Smooth muscle cell (in vitro differentiated cells): ENCODE measurements around the gene SLC11A2. TPM values are rescaled to one million over a fixed set of nuclear protein-coding genes. Genes with fewer than 3 reads are reported as not detected.

ENCODE experiments used
- DNase-seq: peaks from one replicate; lab custom pipeline; 2025; ENCODE audit not compliant: unreplicated experiment; lab: John Stamatoyannopoulos, UW
- H2AFZ ChIP-seq: fragments of 200-600 bp; sonication (generic); 2 replicates; pipeline ENCODE4 v1.6.0; 2016; ENCODE audit warnings: antibody characterized with exemption, low read depth, mild to moderate bottlenecking
- H3F3A ChIP-seq: fragments of 200-600 bp; sonication (generic); 2 replicates; pipeline ENCODE4 v1.6.0; 2017; ENCODE audit warnings: antibody characterized with exemption, low read depth
- H3K27ac ChIP-seq: fragments of 200-600 bp; sonication (generic); 2 replicates; pipeline ENCODE4 v1.5.1; 2016; ENCODE audit warnings: low read depth, mild to moderate bottlenecking
- H3K27me3 ChIP-seq: fragments of 200-600 bp; sonication (generic); 2 replicates; pipeline ENCODE4 v1.6.1; 2016; ENCODE audit warnings: low read depth, mild to moderate bottlenecking
- H3K36me3 ChIP-seq: fragments of 200-600 bp; sonication (generic); 2 replicates; pipeline ENCODE4 v1.5.1; 2016; ENCODE audit warnings: low read depth
- H3K4me1 ChIP-seq: fragments of 200-600 bp; sonication (generic); 2 replicates; pipeline ENCODE4 v1.5.1; 2016; ENCODE audit warnings: low read depth
- H3K4me2 ChIP-seq: fragments of 200-600 bp; sonication (generic); 2 replicates; pipeline ENCODE4 v1.6.0; 2016; ENCODE audit warnings: mild to moderate bottlenecking
- H3K4me3 ChIP-seq: fragments of 200-600 bp; sonication (generic); 2 replicates; pipeline ENCODE4 v1.5.1; 2016; ENCODE audit warnings: mild to moderate bottlenecking
- H3K79me2 ChIP-seq: fragments of 200-600 bp; sonication (generic); 2 replicates; pipeline ENCODE4 v1.6.0; 2016; ENCODE audit warnings: low read depth, mild to moderate bottlenecking
- H3K9ac ChIP-seq: fragments of 200-600 bp; sonication (generic); 2 replicates; pipeline ENCODE4 v1.6.0; 2016; ENCODE audit warnings: low read depth
- H3K9me3 ChIP-seq: fragments of 200-600 bp; sonication (generic); replicated peaks from 2 replicates; pipeline ENCODE4 v1.5.1; 2016; ENCODE audit warnings: low read depth
- H4K20me1 ChIP-seq: fragments of 200-600 bp; sonication (generic); 2 replicates; pipeline ENCODE4 v1.6.0; 2016; ENCODE audit warnings: low read depth
- WGBS: methylation state at CpG from one replicate; pipeline ENCODE4 v1.1.7; 2016; ENCODE audit warnings: low lambda C conversion rate; 5-methylcytosine and 5-hydroxymethylcytosine counted together
- polyA plus RNA-seq: library from polyadenylated mRNA; unstranded; fragments of >200 nt; fragmentation: Nextera tagmentation; extraction: Ambion mirVana; gene quantifications from 2 replicates; pipeline ENCODE4 v1.2.1, GENCODE V29; 2016
- total RNA-seq: library from RNA; depleted of rRNA; stranded (reverse); fragments of >200 nt; gene quantifications from 2 replicates; pipeline ENCODE4 v1.2.3, GENCODE V29; 2014
- TF ChIP-seq, protein P1 (sequence below): fragments of 200-600 bp; sonication (generic); IDR thresholded peaks from 2 replicates; pipeline ENCODE4 v1.5.1; 2017; ENCODE audit warnings: borderline replicate concordance, mild to moderate bottlenecking, antibody characterized with exemption; ENCODE audit not compliant: insufficient read depth, poor library complexity, severe bottlenecking

Gene SLC11A2
- total and polyA plus RNA-seq, 2 experiments from 2014 or later: 26.5 to 31.3 TPM

DNA sequence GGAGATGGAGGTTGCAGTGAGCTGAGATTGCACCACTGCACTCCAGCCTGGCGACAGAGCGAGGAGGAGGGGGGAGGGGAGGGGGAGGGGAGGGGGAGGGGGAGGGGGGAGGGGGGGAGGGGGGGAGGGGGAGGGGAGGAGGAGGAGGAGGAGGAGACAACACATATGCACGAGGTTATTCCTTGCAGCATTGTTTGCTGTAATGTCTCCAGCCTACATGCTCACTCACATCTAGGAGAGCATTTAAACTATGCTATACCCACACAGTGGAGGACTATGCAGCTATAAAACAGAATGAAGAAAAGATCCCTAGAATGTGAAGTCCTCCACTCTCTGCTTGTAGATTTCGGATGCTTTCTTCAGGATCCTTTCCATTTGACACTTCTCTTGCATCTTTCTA is 77.4 kb downstream of the SLC11A2 start:
- no peaks in the 10 kb centered on the region for H3F3A ChIP-seq
- H3K79me2 ChIP-seq: no peaks in the 10 kb centered on the region
- H3K36me3 ChIP-seq: no peaks in the 10 kb centered on the region
- WGBS: 100% methylated on average over 1 of the region's 4 CpGs
- H3K4me2 ChIP-seq: no peak overlapping the region
- TF ChIP-seq, protein P1, sequence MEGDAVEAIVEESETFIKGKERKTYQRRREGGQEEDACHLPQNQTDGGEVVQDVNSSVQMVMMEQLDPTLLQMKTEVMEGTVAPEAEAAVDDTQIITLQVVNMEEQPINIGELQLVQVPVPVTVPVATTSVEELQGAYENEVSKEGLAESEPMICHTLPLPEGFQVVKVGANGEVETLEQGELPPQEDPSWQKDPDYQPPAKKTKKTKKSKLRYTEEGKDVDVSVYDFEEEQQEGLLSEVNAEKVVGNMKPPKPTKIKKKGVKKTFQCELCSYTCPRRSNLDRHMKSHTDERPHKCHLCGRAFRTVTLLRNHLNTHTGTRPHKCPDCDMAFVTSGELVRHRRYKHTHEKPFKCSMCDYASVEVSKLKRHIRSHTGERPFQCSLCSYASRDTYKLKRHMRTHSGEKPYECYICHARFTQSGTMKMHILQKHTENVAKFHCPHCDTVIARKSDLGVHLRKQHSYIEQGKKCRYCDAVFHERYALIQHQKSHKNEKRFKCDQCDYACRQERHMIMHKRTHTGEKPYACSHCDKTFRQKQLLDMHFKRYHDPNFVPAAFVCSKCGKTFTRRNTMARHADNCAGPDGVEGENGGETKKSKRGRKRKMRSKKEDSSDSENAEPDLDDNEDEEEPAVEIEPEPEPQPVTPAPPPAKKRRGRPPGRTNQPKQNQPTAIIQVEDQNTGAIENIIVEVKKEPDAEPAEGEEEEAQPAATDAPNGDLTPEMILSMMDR: no peak
- H3K9ac ChIP-seq: no peak overlapping the region
- H4K20me1 ChIP-seq: no peaks in the 10 kb centered on the region
- H3K27ac ChIP-seq: no peak overlapping the region
- no peak overlapping the region for H3K4me3 ChIP-seq
- no peaks in the 10 kb centered on the region for H3K4me1 ChIP-seq
- no peaks in the 10 kb centered on the region for H3K9me3 ChIP-seq
- H2AFZ ChIP-seq: no peak overlapping the region
- no peaks in the 10 kb centered on the region for H3K27me3 ChIP-seq
- no peak for DNase-seq

DNA sequence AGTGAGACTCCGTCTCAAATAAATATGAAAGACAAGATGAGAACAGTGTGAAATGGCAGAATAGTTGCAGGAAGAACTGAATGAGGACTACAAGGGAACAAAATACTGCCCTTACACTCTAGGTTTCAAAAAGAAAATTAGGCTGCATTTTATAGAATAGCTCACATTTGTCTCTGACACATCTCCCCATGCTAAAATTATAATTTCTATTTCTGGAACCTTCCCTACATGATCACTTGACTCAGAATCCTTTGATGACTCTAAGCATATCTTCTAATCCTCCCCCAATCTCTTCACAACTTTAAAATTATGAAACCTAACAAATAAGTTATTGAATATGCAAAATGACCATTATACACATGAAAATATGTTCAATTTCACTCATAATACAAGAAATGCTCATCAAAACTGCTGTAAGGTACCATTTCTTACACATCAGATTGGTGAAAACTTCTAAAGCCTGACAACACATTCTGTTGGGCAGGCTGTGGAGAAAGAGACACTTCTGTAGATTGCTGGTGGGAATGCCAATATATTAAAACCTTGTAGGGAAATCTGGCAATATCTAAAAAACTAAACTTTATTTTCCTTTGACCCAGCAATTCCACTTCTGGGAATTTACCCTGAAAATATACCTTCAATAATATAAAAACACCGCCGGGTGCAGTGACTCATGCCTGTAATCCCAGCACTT is 78.1 kb downstream of the SLC11A2 start:
- TF ChIP-seq, protein P1: no peak
- no peak for DNase-seq
- H3F3A ChIP-seq: no peaks in the 10 kb centered on the region
- H3K9me3 ChIP-seq: no peaks in the 10 kb centered on the region
- H3K27ac ChIP-seq: no peak overlapping the region
- no peak overlapping the region for H3K4me2 ChIP-seq
- no peak overlapping the region for H3K9ac ChIP-seq
- WGBS: 84% methylated on average over 3 of the region's 3 CpGs
- H3K27me3 ChIP-seq: no peaks in the 10 kb centered on the region
- H3K4me1 ChIP-seq: no peaks in the 10 kb centered on the region
- H3K36me3 ChIP-seq: no peaks in the 10 kb centered on the region
- H3K79me2 ChIP-seq: no peaks in the 10 kb centered on the region
- no peak overlapping the region for H3K4me3 ChIP-seq
- no peak overlapping the region for H2AFZ ChIP-seq
- no peaks in the 10 kb centered on the region for H4K20me1 ChIP-seq

DNA sequence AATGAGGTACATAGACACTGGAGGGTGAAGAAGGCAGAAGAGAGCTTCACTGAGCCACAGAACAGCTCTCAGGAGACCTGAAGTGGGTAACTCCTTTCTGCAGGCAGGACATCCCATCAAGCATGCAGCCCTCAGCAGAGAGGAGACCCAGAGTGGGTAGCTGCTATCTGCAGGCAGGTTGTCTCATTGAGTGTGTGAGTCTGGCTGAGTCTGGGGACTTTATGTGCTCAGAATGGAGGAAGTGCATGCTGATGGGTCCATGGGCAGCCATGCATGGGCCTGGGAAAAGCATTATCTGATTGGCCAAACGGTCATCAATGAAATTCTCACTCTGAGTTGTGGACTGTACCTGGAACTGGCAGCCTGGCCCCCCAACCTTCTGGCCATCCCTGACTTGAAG is 88.5 kb downstream of the SLC11A2 start:
- no peak overlapping the region for H2AFZ ChIP-seq
- no peaks in the 10 kb centered on the region for H3K79me2 ChIP-seq
- no peaks in the 10 kb centered on the region for H3K9me3 ChIP-seq
- no peaks in the 10 kb centered on the region for H3K27me3 ChIP-seq
- H3F3A ChIP-seq: peaks cover 7% of the 10 kb centered on the region
- H3K4me2 ChIP-seq: no peak overlapping the region
- peaks cover 19% of the 10 kb centered on the region for H3K4me1 ChIP-seq
- TF ChIP-seq, protein P1: no peak
- WGBS: 100% methylated on average over 1 of the region's 1 CpG
- H3K27ac ChIP-seq: no peak overlapping the region
- no peaks in the 10 kb centered on the region for H4K20me1 ChIP-seq
- H3K4me3 ChIP-seq: no peak overlapping the region
- H3K9ac ChIP-seq: no peak overlapping the region
- DNase-seq: no peak
- no peaks in the 10 kb centered on the region for H3K36me3 ChIP-seq
